Measurements from ENCODE around the gene CMKLR1.

GRCh38 chr12:108254517-108255251 lies 84.4 kb downstream of the CMKLR1 start:
- TF ChIP-seq GATA2 (IDR thresholded peaks at IDR 0.05; ENCODE audit: low read depth, low read length) (no peak), GATA3 (IDR thresholded peaks at IDR 0.05; ENCODE audit: low read depth, low read length) (no peak)
